Astrocyte (in vitro differentiated cells and primary cell): Measurements from ENCODE around the gene CLEC4E. TPM values are rescaled to one million over a fixed set of nuclear protein-coding genes. Genes with fewer than 3 reads are reported as not detected.
A peak's percentile ranks its signal among the peaks of the same experiment; 100 is the strongest.
"Not testable (repeated sequence)": the region's sequence is repeated elsewhere in the genome, so short reads cannot be mapped to it uniquely, and the experiment has no call there.

Experiments used
- DNase-seq: peaks from one replicate; pipeline ENCODE4 v3.0.0-alpha.2; 2010; ENCODE audit warnings: low read depth
- FAIRE-seq: peaks from 2 replicates; lab custom pipeline; 2011; peaks lifted over from hg19 to GRCh38; lab: Jason Lieb, UNC
- H2AFZ ChIP-seq: 2 replicates; pipeline ENCODE4 v1.6.0; 2012; ENCODE audit warnings: low read depth, low read length, inconsistent platforms
- H3K27ac ChIP-seq: 2 replicates; pipeline ENCODE4 v1.5.1; 2011; ENCODE audit warnings: low read depth, low read length, inconsistent platforms
- H3K27me3 ChIP-seq: 2 replicates; pipeline ENCODE4 v1.6.0; 2011; ENCODE audit warnings: low read length, inconsistent platforms; ENCODE audit not compliant: insufficient read depth
- H3K36me3 ChIP-seq: 2 replicates; pipeline ENCODE4 v1.5.1; 2011; ENCODE audit warnings: low read length, inconsistent platforms; ENCODE audit not compliant: insufficient read depth
- H3K4me1 ChIP-seq: 2 replicates; pipeline ENCODE4 v1.5.1; 2011; ENCODE audit warnings: low read length, inconsistent platforms; ENCODE audit not compliant: insufficient read depth
- H3K4me2 ChIP-seq: 2 replicates; pipeline ENCODE4 v1.6.0; 2012; ENCODE audit warnings: low read length, inconsistent platforms
- H3K4me3 ChIP-seq: 2 replicates; pipeline ENCODE4 v1.5.1; 2011; ENCODE audit warnings: low read depth, mild to moderate bottlenecking, low read length, inconsistent platforms; ENCODE audit not compliant: insufficient read depth
- H3K79me2 ChIP-seq: 2 replicates; pipeline ENCODE4 v1.6.0; 2012; ENCODE audit warnings: mild to moderate bottlenecking, low read length, inconsistent platforms; ENCODE audit not compliant: insufficient read depth
- H3K9ac ChIP-seq: 2 replicates; pipeline ENCODE4 v1.6.0; 2012; ENCODE audit warnings: mild to moderate bottlenecking, low read length, inconsistent platforms
- H3K9me3 ChIP-seq: 2 replicates; pipeline ENCODE4 v1.5.1; 2012; ENCODE audit warnings: low read depth, mild to moderate bottlenecking, low read length, inconsistent platforms; ENCODE audit not compliant: insufficient read depth
- H4K20me1 ChIP-seq: 2 replicates; pipeline ENCODE4 v1.6.0; 2012; ENCODE audit warnings: low read length, inconsistent platforms; ENCODE audit not compliant: insufficient read depth
- H3K27ac Mint-ChIP-seq: one replicate; pipeline ENCODE4 v1.8.0; 2021; ENCODE audit warnings: mild to moderate bottlenecking, mixed read lengths; ENCODE audit not compliant: unreplicated experiment
- H3K27me3 Mint-ChIP-seq: one replicate; pipeline ENCODE4 v1.8.0; 2021; ENCODE audit warnings: low read depth, mixed read lengths; ENCODE audit not compliant: unreplicated experiment
- H3K36me3 Mint-ChIP-seq: one replicate; pipeline ENCODE4 v1.8.0; 2021; ENCODE audit warnings: low read depth, mixed read lengths; ENCODE audit not compliant: unreplicated experiment
- H3K4me1 Mint-ChIP-seq: one replicate; pipeline ENCODE4 v1.8.0; 2021; ENCODE audit warnings: low read depth, mixed read lengths; ENCODE audit not compliant: unreplicated experiment
- H3K4me3 Mint-ChIP-seq: one replicate; pipeline ENCODE4 v1.8.0; 2021; ENCODE audit warnings: mild to moderate bottlenecking, moderate library complexity, mixed read lengths; ENCODE audit not compliant: unreplicated experiment
- H3K9me3 Mint-ChIP-seq: one replicate; pipeline ENCODE4 v1.8.0; 2021; ENCODE audit warnings: mild to moderate bottlenecking, mixed read lengths; ENCODE audit not compliant: unreplicated experiment
- CTCF ChIP-seq: IDR thresholded peaks from 2 replicates; pipeline ENCODE4 v1.5.1; 2011; ENCODE audit warnings: low read depth, mild to moderate bottlenecking, inconsistent platforms, low read length, moderate library complexity; ENCODE audit not compliant: insufficient read depth
- EZH2 ChIP-seq: IDR thresholded peaks from 2 replicates; pipeline ENCODE4 v1.6.1; 2012; ENCODE audit warnings: mild to moderate bottlenecking, low read length, inconsistent platforms; ENCODE audit not compliant: insufficient read depth
- total RNA-seq: library from RNA; stranded (reverse); gene quantifications from 2 replicates; pipeline ENCODE4 v1.2.1, GENCODE V29; 2021

Gene CLEC4E
- total RNA-seq, 1 donor from 2014 or later = not detected

GRCh38 chr12:8544295-8544694 is 3.6 kb upstream of the CLEC4E start:
- TF ChIP-seq CTCF (peak; percentile 95), EZH2 (no peak)
- Histone ChIP-seq H3K9ac (no peak overlapping the region), H3K27me3 (no peaks in the 10 kb centered on the region), H3K4me3 (no peak overlapping the region), H2AFZ (no peak overlapping the region), H3K27ac (no peak overlapping the region), H3K36me3 (no peaks in the 10 kb centered on the region), H3K4me2 (peak overlapping the region; percentile 2), H4K20me1 (no peaks in the 10 kb centered on the region), H3K4me1 (no peaks in the 10 kb centered on the region), H3K9me3 (no peaks in the 10 kb centered on the region), H3K79me2 (no peaks in the 10 kb centered on the region)
- Mint-ChIP-seq H3K9me3 (peaks cover 4% of the 10 kb centered on the region), H3K27ac (no peak overlapping the region), H3K27me3 (no peaks in the 10 kb centered on the region), H3K36me3 (no peaks in the 10 kb centered on the region), H3K4me1 (no peaks in the 10 kb centered on the region), H3K4me3 (no peak overlapping the region)
- no peak for FAIRE-seq
- peak; percentile 14 for DNase-seq

- no peak for FAIRE-seq
- Mint-ChIP-seq H3K36me3 (no peaks in the 10 kb centered on the region), H3K27ac (no peak overlapping the region), H3K9me3 (peaks cover 4% of the 10 kb centered on the region), H3K4me3 (no peak overlapping the region), H3K4me1 (no peaks in the 10 kb centered on the region), H3K27me3 (no peaks in the 10 kb centered on the region)
- Histone ChIP-seq H3K27ac (no peak overlapping the region), H3K79me2 (no peaks in the 10 kb centered on the region), H3K9me3 (no peaks in the 10 kb centered on the region), H3K36me3 (no peaks in the 10 kb centered on the region), H3K9ac (no peak overlapping the region), H3K4me3 (no peak overlapping the region), H3K27me3 (no peaks in the 10 kb centered on the region), H3K4me2 (no peak overlapping the region), H2AFZ (no peak overlapping the region), H3K4me1 (no peaks in the 10 kb centered on the region), H4K20me1 (no peaks in the 10 kb centered on the region)
- no peak for DNase-seq
- TF ChIP-seq EZH2 (no peak), CTCF (no peak)
Measured at GRCh38 chr12:8541562-8541961, 857 bp upstream of the CLEC4E start.

- not testable (repeated sequence) for FAIRE-seq, H3K4me1 Mint-ChIP-seq, H3K9me3 Mint-ChIP-seq, H3K4me1 ChIP-seq, DNase-seq, H3K27me3 ChIP-seq, H3K36me3 ChIP-seq, H2AFZ ChIP-seq, H3K9ac ChIP-seq, H3K27ac Mint-ChIP-seq, H3K9me3 ChIP-seq, H3K27me3 Mint-ChIP-seq, H3K4me2 ChIP-seq, H4K20me1 ChIP-seq, H3K36me3 Mint-ChIP-seq, H3K79me2 ChIP-seq, H3K4me3 Mint-ChIP-seq, H3K4me3 ChIP-seq, H3K27ac ChIP-seq
Measured at GRCh38 chr12:8537820-8538219, 2.9 kb downstream of the CLEC4E start.
